Limb (tissue), 2 donors: ENCODE results near the gene NELFCD.
A peak's percentile ranks its signal among the peaks of the same experiment; 100 is the strongest.

Source experiments
- DNase-seq, 2 donors: peaks; one replicate each; pipeline ENCODE4 v3.0.0-alpha.2; 2016; ENCODE audit errors: extremely low spot score in 2 of 2

NELFCD gene

DNA sequence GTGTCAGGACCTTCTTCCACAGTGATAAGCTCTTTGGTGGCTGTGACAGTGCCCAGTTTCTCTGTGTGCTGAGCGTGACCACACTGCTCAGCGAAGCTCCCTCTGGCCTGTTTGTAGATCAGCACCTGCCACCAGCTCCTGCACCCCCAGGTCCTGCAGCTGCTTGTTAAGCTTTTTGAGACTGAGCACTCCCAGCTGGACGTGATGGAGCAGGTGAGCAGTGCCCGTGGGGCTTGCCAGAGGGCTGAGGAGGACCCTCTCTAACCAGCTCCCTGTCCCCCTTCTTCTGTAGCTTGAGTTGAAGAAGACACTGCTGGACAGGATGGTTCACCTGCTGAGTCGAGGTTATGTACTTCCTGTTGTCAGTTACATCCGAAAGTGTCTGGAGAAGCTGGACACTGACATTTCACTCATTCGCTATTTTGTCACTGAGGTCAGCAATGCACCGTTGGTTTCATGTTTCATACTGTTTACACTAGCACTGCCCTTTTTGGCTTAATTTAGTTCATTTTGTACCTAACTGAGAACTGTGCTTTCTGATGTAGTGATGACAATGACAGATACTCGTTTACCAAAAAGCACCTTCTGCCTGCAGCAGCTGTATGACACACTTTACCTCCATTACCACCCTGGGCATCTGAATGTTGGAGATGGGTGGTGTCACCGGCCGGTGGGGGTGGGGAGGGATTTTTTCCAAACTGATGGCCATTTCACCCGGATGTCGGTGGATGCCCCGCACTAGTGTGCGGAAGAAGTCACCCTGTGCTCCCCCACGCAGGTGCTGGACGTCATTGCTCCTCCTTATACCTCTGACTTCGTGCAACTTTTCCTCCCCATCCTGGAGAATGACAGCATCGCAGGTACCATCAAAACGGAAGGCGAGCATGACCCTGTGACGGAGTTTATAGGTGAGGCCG, 12.5 kb downstream of the NELFCD start:
- DNase-seq = no peak

DNA sequence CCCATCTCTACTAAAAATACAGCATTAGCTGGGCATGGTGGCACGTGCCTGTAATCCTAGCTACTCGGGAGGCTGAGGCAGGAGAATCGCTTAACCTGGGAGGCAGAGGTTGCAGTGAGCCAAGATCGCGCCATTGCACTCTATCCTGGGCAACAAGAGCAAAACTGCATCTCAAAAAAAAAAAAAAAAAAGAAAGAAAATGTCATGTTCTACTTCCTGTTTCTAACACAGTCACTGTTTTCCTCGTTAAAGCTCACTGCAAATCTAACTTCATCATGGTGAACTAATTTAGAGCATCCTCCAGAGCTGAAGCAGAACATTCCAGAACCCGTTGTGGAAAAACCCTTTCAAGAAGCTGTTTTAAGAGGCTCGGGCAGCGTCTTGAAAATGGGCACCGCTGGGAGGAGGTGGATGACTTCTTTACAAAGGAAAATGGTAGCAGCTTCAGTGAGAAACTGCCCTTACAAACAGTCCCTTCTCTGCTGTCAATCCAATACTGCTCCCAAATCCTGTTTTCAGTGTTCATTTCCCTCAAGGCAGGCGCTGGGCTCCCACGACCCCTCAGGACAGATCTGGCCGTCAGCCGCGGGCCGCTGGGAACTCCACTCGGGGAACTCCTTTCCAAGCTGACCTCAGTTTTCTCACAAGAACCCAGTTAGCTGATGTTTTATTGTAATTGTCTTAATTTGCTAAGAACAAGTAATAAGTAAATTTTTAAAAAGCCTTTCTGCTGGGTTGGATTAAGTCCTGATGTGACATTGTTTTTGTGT, 13.5 kb downstream of the NELFCD start:
- DNase-seq = no peak

DNA sequence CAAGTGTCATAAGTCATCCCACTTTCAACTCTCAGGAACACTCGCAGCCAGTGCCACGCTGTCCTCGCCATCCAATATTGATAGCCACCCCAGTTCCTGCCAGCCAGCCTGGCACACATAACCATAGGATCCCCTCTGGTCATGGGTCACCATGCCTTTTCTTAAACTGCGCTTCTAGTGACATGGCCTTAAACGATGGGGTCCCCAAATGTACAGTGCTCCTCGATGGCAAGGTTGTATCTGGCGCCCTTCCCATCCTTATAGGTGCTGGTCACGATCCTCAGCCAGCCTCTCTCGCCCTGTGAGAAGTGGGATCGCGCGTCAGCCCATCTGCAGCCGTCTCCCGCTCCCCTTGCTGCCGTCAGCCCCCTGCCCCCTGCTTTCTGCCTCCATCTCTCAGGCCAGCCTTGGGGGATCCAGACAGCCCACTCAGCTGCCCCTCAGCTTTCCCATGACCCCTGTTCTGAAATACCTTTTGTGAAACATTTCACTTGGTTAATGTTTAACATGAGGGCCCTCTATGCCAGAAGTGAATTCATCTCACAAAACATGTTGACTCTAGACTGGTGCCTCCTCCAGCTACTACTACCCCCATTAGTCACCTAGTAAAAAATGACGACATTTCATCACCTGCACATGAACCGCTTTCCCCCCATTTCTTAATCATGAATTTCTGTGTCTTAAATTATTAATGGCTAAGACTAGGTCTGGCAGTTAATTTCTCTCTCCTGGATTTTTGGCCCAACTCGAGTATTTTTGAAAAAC, 14.6 kb downstream of the NELFCD start:
- DNase-seq = no peak

DNA sequence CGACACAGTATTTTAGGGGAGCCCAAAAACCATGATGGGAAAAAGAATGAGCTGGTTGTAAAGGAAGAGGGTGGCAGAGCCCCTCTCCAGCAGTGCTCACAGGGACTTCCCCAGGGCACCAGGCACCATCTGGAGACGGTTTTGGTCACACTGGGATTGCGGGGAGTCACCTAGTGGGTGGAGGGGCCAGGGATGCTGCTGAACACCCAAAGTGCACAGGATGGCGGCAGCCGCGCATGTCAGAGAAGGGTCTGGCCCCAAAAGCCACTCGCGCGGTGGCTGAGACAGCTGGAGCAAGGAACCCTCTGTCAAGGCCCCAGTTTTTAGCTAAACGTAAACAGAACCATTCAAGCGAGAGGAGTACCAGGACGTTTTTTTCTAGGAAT, 15.2 kb downstream of the NELFCD start:
- no peak for DNase-seq

DNA sequence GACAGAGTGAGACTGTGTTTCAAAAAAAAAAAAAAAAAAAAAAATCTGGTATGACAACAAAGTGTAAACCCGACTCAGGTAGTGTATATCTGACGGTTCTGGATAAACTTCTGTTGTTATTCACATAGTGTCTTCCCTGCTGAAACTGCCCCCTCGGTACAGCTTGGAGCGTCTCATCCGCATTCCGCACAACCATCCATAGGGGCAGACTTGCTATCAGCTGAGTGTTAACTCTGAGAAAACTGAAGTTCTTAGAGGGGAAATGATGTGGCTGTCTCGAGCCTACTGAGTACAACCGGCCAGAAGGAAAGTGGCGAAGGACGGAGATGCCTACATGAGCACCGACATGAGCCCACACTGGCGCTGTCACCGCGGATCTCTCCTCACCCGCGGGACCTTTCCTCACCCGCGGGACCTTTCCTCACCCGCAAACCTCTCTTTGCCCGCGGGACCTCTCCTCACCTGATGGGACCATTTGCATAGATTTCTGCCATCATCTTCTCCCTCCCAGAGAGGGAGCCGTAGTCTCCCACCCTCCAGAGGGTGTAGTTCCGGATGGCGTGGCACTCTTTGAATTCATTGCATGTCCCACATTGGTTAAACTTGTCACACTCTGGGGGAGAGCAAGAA, 16.2 kb downstream of the NELFCD start:
- no peak for DNase-seq

DNA sequence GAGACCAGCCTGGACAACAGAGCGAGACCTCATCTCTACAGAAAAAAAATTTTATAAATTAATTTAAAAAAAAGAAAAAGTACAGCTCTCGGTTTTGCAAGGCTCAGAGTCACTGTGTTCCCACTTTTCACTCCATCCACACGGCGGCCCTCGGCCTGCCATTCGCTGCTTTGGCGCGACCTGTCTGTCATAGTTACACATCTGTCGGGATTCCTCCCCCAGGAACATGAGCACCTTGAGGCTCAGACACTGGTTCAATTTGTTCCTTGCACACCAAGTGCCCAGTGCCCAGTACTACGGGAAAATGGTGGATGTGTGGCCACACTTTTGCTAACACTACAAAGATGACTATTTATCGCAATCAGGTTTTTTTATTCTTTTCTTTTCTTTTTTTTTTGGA, 17.6 kb downstream of the NELFCD start:
- no peak for DNase-seq

DNA sequence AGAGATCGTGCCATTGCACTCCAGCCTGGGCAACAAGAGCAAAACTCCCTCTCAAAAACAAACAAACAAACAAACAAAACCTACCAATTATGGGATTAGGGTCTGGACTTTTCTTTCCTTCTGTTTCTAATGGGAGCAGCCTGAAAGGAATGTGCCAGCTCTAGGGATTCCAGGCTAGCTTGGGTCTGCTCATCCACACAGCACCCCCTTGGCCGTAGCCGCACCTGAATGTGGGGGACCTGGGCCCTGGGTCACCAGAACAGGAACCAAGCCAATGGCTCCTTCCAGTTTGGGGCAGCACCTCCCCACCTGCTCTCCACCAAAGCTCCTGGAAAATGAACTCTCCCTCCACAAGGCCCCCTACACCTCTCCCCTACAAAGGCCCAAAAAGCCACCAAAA, 19.3 kb downstream of the NELFCD start:
- no peak for DNase-seq

DNA sequence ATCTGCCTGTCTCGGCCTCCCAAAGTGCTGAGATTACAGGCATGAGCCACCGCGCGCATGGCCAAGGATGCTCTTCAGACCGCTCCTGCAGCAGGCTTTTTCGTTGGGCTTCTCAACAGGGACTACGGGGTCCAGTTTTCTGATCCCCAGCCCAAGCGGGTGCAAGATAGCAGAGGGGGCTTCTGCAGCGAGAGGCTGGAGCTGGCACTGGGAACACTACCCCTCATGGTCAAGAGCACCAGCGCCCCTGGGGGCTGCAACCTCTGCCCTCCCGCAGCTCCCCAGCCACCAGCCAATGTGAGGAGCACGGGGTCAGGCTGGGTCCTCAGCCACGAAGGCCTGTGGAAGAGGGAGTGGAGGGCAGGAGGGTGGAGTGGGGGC, 20.0 kb downstream of the NELFCD start:
- DNase-seq = no peak

DNA sequence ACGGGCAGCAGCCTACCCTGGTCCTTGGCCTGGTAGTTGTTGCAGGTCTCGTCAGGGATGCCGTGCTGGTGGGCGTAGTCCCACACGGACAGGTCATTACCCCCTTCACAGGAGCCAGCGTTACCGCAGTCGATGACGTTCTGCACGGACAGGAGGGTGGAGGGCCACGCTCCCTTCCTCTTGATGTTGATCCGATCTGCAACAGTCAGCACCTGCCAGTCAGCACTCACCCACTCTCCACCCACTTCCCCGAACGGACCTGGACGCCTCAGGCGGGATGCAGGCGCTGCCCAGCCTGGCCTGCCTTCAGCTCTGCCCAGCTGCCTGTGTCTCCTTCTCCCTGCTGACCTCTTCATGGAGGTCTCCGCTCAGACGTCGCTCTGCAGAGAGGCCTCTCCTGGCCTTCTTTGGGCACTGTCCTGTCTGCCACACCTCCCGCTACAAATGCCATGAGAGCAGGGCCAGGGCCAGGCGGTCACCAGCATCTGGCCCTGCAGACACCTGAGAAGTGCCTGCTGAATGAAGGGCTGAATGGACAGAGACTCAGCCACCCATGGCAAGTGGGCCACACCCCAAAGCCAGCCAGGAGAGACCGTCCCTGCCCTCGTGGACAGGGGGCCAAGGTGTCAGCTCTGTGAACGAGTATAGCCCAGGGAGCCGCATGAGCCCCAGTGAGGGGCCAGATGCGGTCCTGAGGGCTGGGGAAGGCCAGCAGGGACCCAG, 20.6 kb downstream of the NELFCD start:
- no peak for DNase-seq

DNA sequence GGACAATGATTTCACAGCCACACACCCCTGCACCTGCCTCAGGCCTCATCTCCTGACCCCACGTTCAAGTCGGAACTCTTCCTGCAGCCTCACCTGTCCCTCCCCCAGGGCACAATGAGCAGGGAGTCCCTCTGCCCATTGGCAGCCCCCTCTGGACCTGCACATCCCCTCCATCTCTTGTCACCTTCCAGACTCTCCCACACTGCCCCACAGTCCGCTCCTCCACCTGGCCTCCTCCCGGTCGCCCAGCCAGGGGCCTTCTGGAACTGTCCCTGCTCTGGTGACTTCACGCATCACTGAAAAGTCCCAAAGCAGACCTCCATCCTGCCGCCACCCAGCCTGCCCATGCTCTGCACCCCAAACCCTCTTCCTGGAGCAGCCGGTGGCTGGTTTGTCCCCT, 21.3 kb downstream of the NELFCD start:
- DNase-seq = no peak

DNA sequence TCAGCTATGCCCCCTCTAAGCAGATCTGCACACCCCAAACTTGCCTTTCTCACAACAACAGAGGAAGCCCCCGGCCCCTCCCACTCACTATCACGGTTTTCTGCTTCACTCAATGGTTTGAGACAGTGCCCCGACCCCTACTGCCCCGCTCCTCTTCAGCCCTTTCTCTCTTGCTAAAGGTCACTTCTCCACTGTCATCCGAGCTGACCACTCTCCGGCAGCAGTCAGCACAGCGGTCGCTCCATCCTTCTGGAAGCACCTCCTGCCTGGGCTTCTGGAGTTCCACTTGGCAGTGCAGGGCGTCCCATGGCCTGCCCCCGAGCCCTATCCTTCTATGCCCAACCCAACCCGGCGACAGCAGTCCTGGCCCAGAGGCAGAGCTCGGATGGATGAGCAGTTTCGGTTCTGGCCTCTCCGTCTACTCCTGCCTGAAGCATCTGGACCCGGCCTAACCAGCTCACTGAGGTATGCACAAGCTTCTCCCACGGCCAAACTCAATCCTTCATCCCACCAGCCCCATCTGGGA, 21.9 kb downstream of the NELFCD start:
- DNase-seq = no peak

DNA sequence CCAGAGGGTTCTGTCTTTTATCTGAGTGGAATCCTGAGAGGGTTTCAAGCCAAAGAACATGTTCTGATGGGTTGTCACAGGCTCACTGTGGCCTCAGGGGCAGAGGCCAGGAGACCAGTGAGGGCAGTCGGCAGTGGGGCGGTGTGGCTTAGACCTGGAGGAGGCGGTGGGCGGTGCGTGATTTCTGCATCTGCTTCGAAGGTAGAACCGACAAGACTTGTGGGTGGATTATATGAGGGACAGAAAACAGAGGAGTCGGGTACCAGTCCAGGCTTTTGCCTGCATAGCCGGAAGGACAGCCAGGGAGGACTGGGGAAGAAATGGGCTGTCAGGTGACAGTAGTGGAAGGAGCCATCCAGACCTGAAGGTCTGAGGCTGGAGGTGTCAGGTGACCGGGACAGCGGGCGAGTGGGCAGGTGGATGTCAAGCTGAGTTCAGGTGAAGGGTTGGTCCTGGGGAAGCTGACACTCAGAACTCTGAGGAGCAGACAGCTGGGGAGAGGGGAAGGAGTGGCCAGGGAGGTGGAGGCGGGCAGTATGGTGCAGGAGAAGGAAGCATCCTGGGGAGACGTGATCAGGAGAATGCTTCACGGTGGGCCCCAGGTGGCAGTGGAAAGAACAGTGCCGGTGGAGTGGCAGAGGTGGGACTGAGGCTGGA, 22.9 kb downstream of the NELFCD start:
- no peak for DNase-seq

DNA sequence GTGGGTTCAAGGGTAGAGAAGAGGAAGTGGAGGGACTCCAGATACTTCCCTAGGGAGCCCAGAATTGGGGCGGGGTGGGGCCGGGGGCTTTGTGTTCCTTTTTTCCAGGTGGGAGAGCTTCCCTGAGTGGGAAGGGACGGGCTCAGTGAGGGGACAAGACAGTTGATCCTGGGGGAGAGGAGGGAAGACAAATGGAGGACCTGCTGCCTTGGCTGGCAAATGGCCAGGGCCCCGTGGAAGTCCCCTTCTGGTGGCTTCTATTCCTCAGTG, 23.4 kb downstream of the NELFCD start:
- DNase-seq = no peak

DNA sequence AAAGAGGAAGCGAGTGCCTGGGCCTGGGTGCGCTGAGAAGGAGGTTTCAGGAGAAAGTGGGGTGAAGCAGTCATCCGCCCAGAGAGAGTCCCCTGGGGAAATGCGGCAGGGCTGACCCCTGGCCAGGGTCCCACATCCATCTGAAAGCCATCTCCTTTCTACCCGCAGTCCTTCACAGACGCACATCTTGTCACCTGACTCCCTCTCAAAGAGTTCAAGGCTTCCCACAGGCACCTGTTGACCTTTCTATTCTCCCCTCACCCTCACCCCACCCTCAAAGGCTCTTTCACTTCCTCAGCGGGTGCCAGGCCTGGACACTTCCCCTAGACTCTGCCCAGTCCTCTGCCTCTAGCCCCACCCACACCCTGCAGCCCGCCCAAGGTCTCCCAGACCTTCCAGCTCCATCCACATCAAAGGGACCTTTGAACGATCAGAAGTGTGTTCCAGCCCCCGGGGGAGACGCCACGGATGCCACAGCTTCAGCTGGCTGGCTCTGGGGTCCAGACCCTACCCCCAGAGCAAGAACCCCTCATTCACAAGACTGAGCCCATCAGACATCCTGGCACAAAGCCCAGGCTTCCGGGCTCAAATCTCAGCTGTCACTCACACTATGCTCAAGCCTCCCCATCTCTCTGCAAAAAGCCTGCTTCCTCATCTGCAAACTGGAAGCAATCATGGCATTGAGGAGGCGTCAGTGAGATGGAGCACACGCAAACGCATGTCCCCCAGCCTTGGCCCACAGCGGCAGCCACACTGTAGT, 23.9 kb downstream of the NELFCD start:
- DNase-seq = no peak

DNA sequence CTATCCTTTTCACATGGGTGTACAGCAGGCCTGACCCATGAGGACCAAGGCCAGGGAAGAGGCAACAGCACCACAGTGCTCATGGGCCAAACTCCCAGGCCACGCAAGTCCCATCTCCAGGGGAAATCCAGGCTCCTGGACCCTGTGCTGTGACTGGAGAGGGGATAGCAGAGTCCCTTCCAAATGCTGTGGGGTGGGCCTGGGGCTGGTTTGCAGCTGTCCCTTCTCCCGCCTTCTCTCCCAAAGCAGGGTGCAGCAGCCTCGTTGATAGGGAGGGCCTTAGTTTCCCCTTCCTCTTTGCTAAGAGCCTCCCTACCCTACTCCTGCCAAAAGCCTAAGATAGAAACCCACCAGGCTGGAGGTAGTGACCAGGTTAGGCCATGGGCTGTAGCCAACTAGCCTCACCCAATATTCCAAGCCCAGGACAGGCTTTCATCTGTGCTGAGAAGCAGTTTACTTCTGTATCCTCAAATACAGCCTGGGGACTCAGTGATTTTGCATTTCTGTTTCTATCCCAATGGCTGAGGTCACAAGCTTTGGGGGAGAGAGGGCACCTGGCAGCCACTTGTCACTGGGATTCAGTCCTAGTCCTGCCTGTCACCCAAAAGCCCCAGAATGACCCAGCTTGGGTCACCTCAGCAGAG, 24.6 kb downstream of the NELFCD start:
- no peak for DNase-seq

DNA sequence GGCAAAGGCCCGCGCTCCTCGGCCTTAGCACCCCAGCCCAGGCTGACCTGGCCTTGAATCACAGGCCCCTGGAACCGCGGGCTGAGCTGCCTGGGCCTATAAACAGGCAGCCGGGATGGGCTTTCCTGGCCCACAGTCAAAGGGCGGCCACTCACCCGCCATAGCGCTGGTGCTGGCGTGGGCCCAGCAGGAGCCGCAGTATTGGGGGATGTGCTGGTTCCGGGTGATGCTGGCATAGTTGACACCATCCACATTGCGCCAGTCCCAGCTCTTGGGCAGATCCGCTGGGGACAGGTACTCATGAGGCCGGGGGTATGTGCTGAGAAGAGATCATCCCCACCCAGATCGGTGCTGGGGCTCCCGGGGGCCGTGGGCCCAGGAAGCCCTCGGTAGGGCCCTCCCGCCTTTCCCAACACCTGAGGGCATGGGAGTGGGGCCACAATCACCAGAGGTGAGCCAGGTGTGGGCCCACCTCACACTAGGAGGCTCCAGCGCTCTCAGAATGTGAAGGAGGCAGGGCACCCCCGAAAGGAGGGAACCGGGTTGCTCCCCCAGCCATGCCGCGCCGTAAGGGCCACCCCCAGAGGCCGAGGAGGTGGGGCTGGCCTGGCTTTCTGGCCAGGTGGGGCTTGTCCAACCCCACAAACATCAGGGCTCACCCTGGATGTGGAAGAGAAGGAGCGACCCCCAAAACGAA, 25.3 kb downstream of the NELFCD start:
- DNase-seq = no peak

DNA sequence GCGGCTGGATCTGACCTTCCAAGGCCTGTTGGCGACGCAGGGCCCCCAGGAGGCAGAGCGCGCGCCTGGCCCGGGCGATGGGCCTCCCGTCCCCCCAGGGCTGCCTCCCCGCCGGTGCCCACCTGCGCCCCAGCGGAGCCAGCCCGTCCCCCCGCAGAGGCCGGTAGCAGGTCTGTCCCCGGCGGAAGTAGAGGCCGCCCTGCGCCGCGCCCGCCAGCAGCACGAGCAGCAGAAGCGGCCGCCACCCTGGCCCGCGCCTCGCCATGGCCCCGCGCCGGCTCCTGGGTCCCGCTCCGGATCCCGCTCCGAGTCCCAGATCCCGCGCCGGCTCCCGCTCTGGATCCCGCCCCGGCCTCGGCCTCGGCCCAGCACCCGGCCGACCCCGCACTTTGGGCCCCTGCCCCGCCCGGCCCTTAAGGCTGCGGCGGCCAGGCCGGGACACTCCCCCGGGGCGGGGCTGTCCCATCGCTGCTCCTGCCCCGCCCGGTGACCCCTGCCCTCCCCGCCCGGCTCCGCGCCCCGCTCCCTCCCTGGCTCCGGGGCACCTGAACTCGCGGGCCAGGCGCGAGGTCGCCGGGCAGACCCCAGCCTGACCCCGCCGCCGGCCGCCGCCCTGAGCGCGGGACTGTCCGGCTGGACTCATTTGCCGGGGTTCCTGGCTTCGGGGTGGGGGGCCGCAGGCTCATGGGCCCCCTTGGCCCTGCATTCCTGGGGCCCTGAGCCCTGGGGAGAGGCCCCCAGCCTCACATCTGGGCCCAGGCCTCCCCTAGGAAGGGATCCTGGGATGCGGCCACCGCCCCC, 26.0 kb downstream of the NELFCD start, which contains the start of gene CTSZ:
CTSZ (minus strand) TSS at position 391 of the 801 bp plus-strand sequence; CDS start at position 265, 126 bp downstream.
- peak; percentile 38 to 80 for DNase-seq
